Measurements from ENCODE around the gene SPA17.

Gene SPA17

GRCh38 chr11:124724979-124725718 lies 51.4 kb downstream of the SPA17 start:
- no peak for TF ChIP-seq POLR2A (IDR thresholded peaks at IDR 0.05; ENCODE audit: low read depth, low read length)
- DNase-seq (ENCODE audit: insufficient read length, low spot score) (no peak), FAIRE-seq (no peak)

- DNase-seq (ENCODE audit: insufficient read length, low spot score): no peak
- no peak for FAIRE-seq
- TF ChIP-seq POLR2A (IDR thresholded peaks at IDR 0.05; ENCODE audit: low read depth, low read length): no peak
These were observed 52.0 kb downstream of the SPA17 start for GRCh38 chr11:124725719-124726105.

GRCh38 chr11:124727474-124727873 lies 53.8 kb downstream of the SPA17 start:
- FAIRE-seq (no peak), DNase-seq (ENCODE audit: insufficient read length, low spot score) (no peak)
- no peak for TF ChIP-seq POLR2A (IDR thresholded peaks at IDR 0.05; ENCODE audit: low read depth, low read length)

GRCh38 chr11:124728134-124728533 lies 54.4 kb downstream of the SPA17 start:
- no peak for FAIRE-seq
- no peak for TF ChIP-seq POLR2A (IDR thresholded peaks at IDR 0.05; ENCODE audit: low read depth, low read length)
- DNase-seq (ENCODE audit: insufficient read length, low spot score): no peak

GRCh38 chr11:124729571-124729970 lies 55.9 kb downstream of the SPA17 start:
- no peak for DNase-seq (ENCODE audit: insufficient read length, low spot score)
- no peak for FAIRE-seq
- no peak for TF ChIP-seq POLR2A (IDR thresholded peaks at IDR 0.05; ENCODE audit: low read depth, low read length)

GRCh38 chr11:124732230-124732629 lies 58.5 kb downstream of the SPA17 start:
- no peak for TF ChIP-seq POLR2A (IDR thresholded peaks at IDR 0.05; ENCODE audit: low read depth, low read length)
- FAIRE-seq: no peak
- no peak for DNase-seq (ENCODE audit: insufficient read length, low spot score)

- FAIRE-seq (no peak), DNase-seq (ENCODE audit: insufficient read length, low spot score) (no peak)
- TF ChIP-seq POLR2A (IDR thresholded peaks at IDR 0.05; ENCODE audit: low read depth, low read length): no peak
These were observed 63.0 kb downstream of the SPA17 start for GRCh38 chr11:124736736-124737135.

GRCh38 chr11:124737638-124738305 lies 64.1 kb downstream of the SPA17 start:
- FAIRE-seq (no peak), DNase-seq (ENCODE audit: insufficient read length, low spot score) (no peak)
- no peak for TF ChIP-seq POLR2A (IDR thresholded peaks at IDR 0.05; ENCODE audit: low read depth, low read length)

- no peak for TF ChIP-seq POLR2A (IDR thresholded peaks at IDR 0.05; ENCODE audit: low read depth, low read length)
- FAIRE-seq (no peak), DNase-seq (ENCODE audit: insufficient read length, low spot score) (no peak)
These were observed 65.2 kb downstream of the SPA17 start for GRCh38 chr11:124738713-124739478.

- peak; percentile 26; the same call in 1 of the 2 replicates for TF ChIP-seq POLR2A (IDR thresholded peaks at IDR 0.05; ENCODE audit: low read depth, low read length)
- FAIRE-seq: peak; percentile 83
- peak; percentile 91 for DNase-seq (ENCODE audit: insufficient read length, low spot score)
These were observed 66.0 kb downstream of the SPA17 start, which contains the start of gene NRGN for GRCh38 chr11:124739479-124740276. Gene NRGN (plus strand): TSS chr11:124739942. CDS start chr11:124740085, 143 bp downstream.

GRCh38 chr11:124740277-124740882 lies 66.7 kb downstream of the SPA17 start:
- no peak for FAIRE-seq
- no peak for DNase-seq (ENCODE audit: insufficient read length, low spot score)
- no peak for TF ChIP-seq POLR2A (IDR thresholded peaks at IDR 0.05; ENCODE audit: low read depth, low read length)

GRCh38 chr11:124742555-124742954 lies 68.9 kb downstream of the SPA17 start:
- no peak for FAIRE-seq
- no peak for TF ChIP-seq POLR2A (IDR thresholded peaks at IDR 0.05; ENCODE audit: low read depth, low read length)

GRCh38 chr11:124743050-124743449 lies 69.3 kb downstream of the SPA17 start:
- FAIRE-seq (no peak), DNase-seq (ENCODE audit: insufficient read length, low spot score) (no peak)
- no peak for TF ChIP-seq POLR2A (IDR thresholded peaks at IDR 0.05; ENCODE audit: low read depth, low read length)

More at GRCh38 chr11:124742555-124742954, 68.9 kb downstream of the SPA17 start:
- DNase-seq (ENCODE audit: insufficient read length, low spot score): no peak
